HL-60 (cell line): ENCODE data around the gene PRAME.

Experiments used
- DNase-seq, 2 experiments: peaks; one replicate each; pipeline ENCODE4 v3.0.0-alpha.2; 2010 to 2020; ENCODE audit warnings: low read depth in 1 of 2, low spot score in 1 of 2
- H3K27ac ChIP-seq: fragments of 250-450 bp; sonication (Bioruptor Pico); replicated peaks from 2 replicates; pipeline ENCODE4 v1.5.1; 2020; ENCODE audit warnings: mild to moderate bottlenecking, moderate library complexity
- H3K27me3 ChIP-seq: fragments of 250-450 bp; sonication (Bioruptor Pico); 2 replicates; pipeline ENCODE4 v1.5.1; 2021; ENCODE audit warnings: mild to moderate bottlenecking, moderate library complexity; ENCODE audit not compliant: insufficient read depth, poor library complexity, severe bottlenecking
- H3K4me3 ChIP-seq: replicated peaks from 2 replicates; pipeline ENCODE4 v1.5.1; 2011; ENCODE audit warnings: mild to moderate bottlenecking, control low read depth, low read length; ENCODE audit not compliant: insufficient read depth
- GABPA ChIP-seq: IDR thresholded peaks from 2 replicates; pipeline ENCODE4 v1.6.1; 2012; ENCODE audit warnings: low read depth
- POLR2AphosphoS5 ChIP-seq: IDR thresholded peaks from 2 replicates; pipeline ENCODE4 v1.6.1; 2012; ENCODE audit warnings: low read depth
- SPI1 ChIP-seq: IDR thresholded peaks from 2 replicates; pipeline ENCODE4 v1.6.1; 2012; ENCODE audit warnings: low read depth, mild to moderate bottlenecking, borderline replicate concordance
- TF ChIP-seq, protein P1 (sequence below): IDR thresholded peaks from 2 replicates; pipeline ENCODE4 v1.6.1; 2012; ENCODE audit warnings: low read depth; ENCODE audit not compliant: insufficient replicate concordance
- TF ChIP-seq, protein P2 (sequence below): IDR thresholded peaks from one replicate; pipeline ENCODE4 v1.5.1; 2011; ENCODE audit warnings: low read length, control low read depth, inconsistent platforms; ENCODE audit not compliant: insufficient read depth

Gene PRAME

DNA sequence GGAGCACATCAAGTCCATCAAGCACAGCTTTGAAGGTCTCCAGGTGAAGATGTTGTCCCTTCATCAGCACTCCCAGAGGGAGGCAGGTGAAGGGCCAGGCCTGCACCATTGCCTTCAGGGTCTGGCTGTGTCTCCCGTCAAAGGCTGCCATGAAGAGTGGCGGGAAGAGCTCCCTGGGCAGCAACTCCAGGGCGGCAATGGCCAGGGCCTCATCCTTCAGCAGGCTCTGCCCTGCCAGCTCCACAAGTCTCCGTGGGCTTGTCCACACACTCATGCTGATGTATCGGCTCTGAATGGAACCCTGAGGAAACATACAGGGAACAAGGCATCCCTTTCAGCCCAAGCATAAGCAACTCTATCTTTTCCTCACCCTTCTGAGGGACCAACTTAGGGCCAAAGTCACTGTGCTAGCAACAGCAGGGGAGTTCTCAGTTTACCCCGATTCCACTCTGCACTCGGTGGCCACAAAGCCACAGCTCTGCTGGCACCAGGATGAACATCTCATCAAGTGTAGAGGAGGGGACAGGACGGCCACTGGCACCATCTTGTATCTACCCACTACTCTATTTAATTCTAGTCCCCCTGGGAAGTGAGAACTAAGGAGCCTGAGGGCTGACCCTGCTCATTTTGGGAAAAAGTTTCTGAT is 8.2 kb downstream of the PRAME start:
- no peak for TF ChIP-seq POLR2AphosphoS5
- no peak overlapping the region for H3K4me3 ChIP-seq
- DNase-seq, result no peak
- no peaks in the 10 kb centered on the region for H3K27me3 ChIP-seq
- H3K27ac ChIP-seq, result no peak overlapping the region

- H3K4me3 ChIP-seq, result no peak overlapping the region
- DNase-seq, result no peak
- H3K27me3 ChIP-seq, result no peaks in the 10 kb centered on the region
- no peak overlapping the region for H3K27ac ChIP-seq
- TF ChIP-seq, protein P1, sequence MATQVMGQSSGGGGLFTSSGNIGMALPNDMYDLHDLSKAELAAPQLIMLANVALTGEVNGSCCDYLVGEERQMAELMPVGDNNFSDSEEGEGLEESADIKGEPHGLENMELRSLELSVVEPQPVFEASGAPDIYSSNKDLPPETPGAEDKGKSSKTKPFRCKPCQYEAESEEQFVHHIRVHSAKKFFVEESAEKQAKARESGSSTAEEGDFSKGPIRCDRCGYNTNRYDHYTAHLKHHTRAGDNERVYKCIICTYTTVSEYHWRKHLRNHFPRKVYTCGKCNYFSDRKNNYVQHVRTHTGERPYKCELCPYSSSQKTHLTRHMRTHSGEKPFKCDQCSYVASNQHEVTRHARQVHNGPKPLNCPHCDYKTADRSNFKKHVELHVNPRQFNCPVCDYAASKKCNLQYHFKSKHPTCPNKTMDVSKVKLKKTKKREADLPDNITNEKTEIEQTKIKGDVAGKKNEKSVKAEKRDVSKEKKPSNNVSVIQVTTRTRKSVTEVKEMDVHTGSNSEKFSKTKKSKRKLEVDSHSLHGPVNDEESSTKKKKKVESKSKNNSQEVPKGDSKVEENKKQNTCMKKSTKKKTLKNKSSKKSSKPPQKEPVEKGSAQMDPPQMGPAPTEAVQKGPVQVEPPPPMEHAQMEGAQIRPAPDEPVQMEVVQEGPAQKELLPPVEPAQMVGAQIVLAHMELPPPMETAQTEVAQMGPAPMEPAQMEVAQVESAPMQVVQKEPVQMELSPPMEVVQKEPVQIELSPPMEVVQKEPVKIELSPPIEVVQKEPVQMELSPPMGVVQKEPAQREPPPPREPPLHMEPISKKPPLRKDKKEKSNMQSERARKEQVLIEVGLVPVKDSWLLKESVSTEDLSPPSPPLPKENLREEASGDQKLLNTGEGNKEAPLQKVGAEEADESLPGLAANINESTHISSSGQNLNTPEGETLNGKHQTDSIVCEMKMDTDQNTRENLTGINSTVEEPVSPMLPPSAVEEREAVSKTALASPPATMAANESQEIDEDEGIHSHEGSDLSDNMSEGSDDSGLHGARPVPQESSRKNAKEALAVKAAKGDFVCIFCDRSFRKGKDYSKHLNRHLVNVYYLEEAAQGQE, result no peak
- TF ChIP-seq SPI1 (no peak), POLR2AphosphoS5 (no peak)
These were observed 10.2 kb downstream of the PRAME start for GRCh38 chr22:22548910-22549309.

GRCh38 chr22:22548317-22548716 is 10.7 kb downstream of the PRAME start:
- no peaks in the 10 kb centered on the region for H3K27me3 ChIP-seq
- H3K27ac ChIP-seq, result peak overlapping the region; percentile 58
- no peak for TF ChIP-seq SPI1
- TF ChIP-seq, protein P1, result no peak
- TF ChIP-seq GABPA, result no peak
- no peak for TF ChIP-seq POLR2AphosphoS5
- TF ChIP-seq, protein P2, sequence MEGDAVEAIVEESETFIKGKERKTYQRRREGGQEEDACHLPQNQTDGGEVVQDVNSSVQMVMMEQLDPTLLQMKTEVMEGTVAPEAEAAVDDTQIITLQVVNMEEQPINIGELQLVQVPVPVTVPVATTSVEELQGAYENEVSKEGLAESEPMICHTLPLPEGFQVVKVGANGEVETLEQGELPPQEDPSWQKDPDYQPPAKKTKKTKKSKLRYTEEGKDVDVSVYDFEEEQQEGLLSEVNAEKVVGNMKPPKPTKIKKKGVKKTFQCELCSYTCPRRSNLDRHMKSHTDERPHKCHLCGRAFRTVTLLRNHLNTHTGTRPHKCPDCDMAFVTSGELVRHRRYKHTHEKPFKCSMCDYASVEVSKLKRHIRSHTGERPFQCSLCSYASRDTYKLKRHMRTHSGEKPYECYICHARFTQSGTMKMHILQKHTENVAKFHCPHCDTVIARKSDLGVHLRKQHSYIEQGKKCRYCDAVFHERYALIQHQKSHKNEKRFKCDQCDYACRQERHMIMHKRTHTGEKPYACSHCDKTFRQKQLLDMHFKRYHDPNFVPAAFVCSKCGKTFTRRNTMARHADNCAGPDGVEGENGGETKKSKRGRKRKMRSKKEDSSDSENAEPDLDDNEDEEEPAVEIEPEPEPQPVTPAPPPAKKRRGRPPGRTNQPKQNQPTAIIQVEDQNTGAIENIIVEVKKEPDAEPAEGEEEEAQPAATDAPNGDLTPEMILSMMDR, result no peak

GRCh38 chr22:22547692-22548300 is 11.3 kb downstream of the PRAME start:
- peak in 1 of 2 experiments; percentile 38 for DNase-seq
- Histone ChIP-seq H3K27me3 (no peaks in the 10 kb centered on the region), H3K27ac (peak overlapping the region; percentile 58), H3K4me3 (no peak overlapping the region)
- TF ChIP-seq, protein P2, result no peak
- TF ChIP-seq POLR2AphosphoS5 (no peak), SPI1 (peak; percentile 77; the same call in 1 of the 2 replicates)

More at GRCh38 chr22:22548317-22548716, 10.7 kb downstream of the PRAME start:
- H3K4me3 ChIP-seq, result no peak overlapping the region
- no peak for DNase-seq

DNA sequence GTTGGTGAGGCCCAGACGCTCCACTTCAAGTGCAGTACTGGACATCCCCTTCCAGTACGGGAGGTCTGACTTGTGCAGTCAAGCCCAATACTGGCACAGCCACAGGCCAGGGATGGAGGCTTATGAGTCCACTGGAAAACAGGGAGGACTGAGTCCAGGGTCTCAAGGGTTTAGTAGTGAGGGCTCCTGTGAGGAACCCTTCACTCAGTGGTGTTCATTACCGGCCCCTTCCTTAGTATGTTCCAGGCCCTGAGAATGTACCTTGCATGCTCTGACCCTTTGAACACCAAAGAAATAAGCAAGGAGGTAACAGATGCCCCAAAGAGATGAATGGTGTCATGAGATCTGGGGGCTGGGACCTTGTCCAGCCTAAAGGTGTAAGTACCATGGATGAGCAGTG is 11.8 kb downstream of the PRAME start:
- H3K27me3 ChIP-seq, result no peaks in the 10 kb centered on the region
- TF ChIP-seq GABPA (no peak), POLR2AphosphoS5 (no peak), SPI1 (no peak)
- TF ChIP-seq, protein P1, result no peak
- TF ChIP-seq, protein P2, result no peak
- no peak for DNase-seq
- H3K27ac ChIP-seq, result peak overlapping the region; percentile 58
- no peak overlapping the region for H3K4me3 ChIP-seq
